ENCODE measurements around the gene STAM2.
"Not testable (repeated sequence)": the region's sequence is repeated elsewhere in the genome, so short reads cannot be mapped to it uniquely, and the experiment has no call there.

The STAM2 gene

GRCh38 chr2:152200565-152201465, 25.3 kb upstream of the STAM2 start:
- no peak for DNase-seq (ENCODE audit: low read depth)
- TF ChIP-seq, protein P1, sequence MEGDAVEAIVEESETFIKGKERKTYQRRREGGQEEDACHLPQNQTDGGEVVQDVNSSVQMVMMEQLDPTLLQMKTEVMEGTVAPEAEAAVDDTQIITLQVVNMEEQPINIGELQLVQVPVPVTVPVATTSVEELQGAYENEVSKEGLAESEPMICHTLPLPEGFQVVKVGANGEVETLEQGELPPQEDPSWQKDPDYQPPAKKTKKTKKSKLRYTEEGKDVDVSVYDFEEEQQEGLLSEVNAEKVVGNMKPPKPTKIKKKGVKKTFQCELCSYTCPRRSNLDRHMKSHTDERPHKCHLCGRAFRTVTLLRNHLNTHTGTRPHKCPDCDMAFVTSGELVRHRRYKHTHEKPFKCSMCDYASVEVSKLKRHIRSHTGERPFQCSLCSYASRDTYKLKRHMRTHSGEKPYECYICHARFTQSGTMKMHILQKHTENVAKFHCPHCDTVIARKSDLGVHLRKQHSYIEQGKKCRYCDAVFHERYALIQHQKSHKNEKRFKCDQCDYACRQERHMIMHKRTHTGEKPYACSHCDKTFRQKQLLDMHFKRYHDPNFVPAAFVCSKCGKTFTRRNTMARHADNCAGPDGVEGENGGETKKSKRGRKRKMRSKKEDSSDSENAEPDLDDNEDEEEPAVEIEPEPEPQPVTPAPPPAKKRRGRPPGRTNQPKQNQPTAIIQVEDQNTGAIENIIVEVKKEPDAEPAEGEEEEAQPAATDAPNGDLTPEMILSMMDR (IDR thresholded peaks at IDR 0.05; ENCODE audit: control insufficient read depth, extremely low read depth, insufficient read depth): no peak
- H3K4me3 ChIP-seq (ENCODE audit: low read depth, low read length): no peak overlapping the region

- no peak for DNase-seq (ENCODE audit: low read depth)
- TF ChIP-seq, protein P1 (IDR thresholded peaks at IDR 0.05; ENCODE audit: control insufficient read depth, extremely low read depth, insufficient read depth): no peak
- H3K4me3 ChIP-seq (ENCODE audit: low read depth, low read length): no peak overlapping the region
These were observed 24.5 kb upstream of the STAM2 start for GRCh38 chr2:152200101-152200500.

GRCh38 chr2:152198499-152198898, 22.9 kb upstream of the STAM2 start:
- TF ChIP-seq, protein P1 (IDR thresholded peaks at IDR 0.05; ENCODE audit: control insufficient read depth, extremely low read depth, insufficient read depth): no peak
- H3K4me3 ChIP-seq (ENCODE audit: low read depth, low read length): no peak overlapping the region
- DNase-seq (ENCODE audit: low read depth): no peak

DNA sequence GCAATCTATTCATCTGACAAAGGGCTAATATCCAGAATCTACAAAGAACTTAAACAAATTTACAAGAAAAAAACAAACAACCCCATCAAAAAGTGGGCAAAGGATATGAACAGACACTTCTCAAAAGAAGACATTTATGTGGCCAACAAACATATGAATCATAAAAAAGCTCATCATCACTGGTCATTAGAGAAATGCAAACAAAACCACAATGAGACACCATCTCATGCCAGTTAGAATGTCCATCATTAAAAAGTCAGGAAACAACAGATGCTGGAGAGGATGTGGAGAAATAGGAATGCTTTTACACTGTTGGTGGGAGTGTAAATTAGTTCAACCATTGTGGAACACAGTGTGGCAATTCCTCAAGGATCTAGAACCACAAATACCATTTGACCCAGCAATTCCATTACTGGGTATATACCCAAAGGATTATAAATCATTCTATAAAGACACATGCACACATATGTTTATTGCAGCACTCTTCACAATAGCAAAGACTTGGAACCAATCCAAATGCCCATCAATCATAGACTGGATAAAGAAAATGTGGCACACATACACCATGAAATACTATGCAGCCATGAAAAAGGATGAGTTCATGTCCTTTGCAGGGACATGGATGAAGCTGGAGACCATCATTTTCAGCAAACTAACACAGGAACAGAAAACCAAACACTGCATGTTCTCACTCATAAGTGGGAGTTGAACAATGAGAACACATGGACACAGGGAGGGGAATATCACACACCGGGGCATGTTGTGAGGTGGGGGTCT, 22.1 kb upstream of the STAM2 start:
- DNase-seq (ENCODE audit: low read depth); H3K4me3 ChIP-seq (ENCODE audit: low read depth, low read length): not testable (repeated sequence)

- no peak for DNase-seq (ENCODE audit: low read depth)
- TF ChIP-seq, protein P1 (IDR thresholded peaks at IDR 0.05; ENCODE audit: control insufficient read depth, extremely low read depth, insufficient read depth): peak; percentile 80
- no peak overlapping the region for H3K4me3 ChIP-seq (ENCODE audit: low read depth, low read length)
These were observed 14.3 kb upstream of the STAM2 start for GRCh38 chr2:152189622-152190495.

DNA sequence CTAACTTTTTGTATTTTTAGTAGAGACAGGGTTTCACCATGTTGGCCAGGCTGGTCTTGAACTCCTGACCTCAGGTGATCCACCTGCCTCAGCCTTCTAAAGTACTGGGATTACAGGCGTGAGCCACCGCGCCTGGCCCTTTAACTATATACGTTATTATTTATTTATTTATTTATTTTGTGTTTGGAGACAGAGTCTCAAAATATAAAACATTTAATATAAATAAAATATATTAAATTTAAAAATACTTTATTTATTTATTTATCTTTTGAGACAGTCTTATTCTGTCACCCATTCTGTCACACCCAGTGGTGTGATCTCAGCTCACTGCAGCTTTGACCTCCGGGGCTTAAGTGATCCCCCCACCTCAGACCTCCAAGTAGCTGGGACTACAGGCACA, 11.2 kb upstream of the STAM2 start:
- DNase-seq (ENCODE audit: low read depth); H3K4me3 ChIP-seq (ENCODE audit: low read depth, low read length): not testable (repeated sequence)

DNA sequence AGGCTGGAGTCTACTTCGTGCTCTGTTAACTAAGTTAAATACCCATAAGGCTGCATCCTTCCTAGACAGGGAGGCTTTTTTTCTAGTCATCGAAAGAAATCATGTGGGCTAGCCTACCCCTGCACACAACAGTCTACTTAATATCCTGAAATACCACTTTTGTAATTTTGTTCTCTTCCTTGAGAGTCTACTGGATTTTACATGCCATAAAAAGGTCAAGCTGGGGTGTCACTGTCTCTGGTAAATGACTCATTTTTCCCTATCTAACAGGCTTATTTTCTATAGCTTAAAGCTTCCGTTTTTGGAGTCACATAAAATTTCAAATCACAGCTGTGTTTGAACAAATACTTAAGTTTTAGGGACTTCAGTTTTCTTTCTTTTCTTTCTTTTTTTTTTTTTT, 10.7 kb upstream of the STAM2 start:
- H3K4me3 ChIP-seq (ENCODE audit: low read depth, low read length): no peak overlapping the region
- no peak for DNase-seq (ENCODE audit: low read depth)
- TF ChIP-seq, protein P1 (IDR thresholded peaks at IDR 0.05; ENCODE audit: control insufficient read depth, extremely low read depth, insufficient read depth): no peak

All from LNCaP clone FGC (cell line).